ENCODE results near the gene ATP13A5. TPM values are rescaled to one million over a fixed set of nuclear protein-coding genes. Genes with fewer than 3 reads are reported as not detected.

Gene ATP13A5
- total and polyA plus RNA-seq, 8 donors, result 0.08 to 0.38 (median 0.14) TPM

DNA sequence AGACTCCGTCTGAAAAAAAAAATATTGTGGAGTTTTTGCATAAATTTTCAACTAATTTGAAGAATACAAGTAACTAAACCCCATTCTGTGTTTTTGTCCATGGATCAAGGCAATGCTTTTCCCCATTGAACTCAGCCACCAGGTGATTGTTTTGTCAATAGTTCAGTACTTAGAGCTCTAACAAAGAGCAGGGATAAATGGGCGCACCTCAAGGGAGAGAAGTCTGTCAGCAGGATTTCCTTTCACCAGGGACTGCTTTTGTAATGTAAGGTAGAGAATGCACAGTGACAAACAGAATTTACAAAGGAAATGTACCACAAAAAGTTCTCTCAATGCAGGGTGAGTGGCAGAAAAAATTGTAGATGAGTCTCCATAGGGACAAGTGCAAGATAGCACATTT lies 10.8 kb upstream of the ATP13A5 start:
- ATAC-seq, result no peak
- FAIRE-seq, result no peak
- Histone ChIP-seq H3K4me3 (no peak overlapping the region), H3K36me3 (no peaks in the 10 kb centered on the region), H3K27ac (no peak overlapping the region), H3K4me1 (no peaks in the 10 kb centered on the region), H3K9me3 (no peaks in the 10 kb centered on the region), H3K27me3 (no peaks in the 10 kb centered on the region)
- DNase-seq, result no peak
- intact Hi-C loops (cut with DNase I), result no loop called here
- TF ChIP-seq CTCF (IDR thresholded peaks at IDR 0.05), result no peak
- WGBS, 2 donors, result 59 to 65% methylated on average over 2 of the region's 2 CpGs

DNA sequence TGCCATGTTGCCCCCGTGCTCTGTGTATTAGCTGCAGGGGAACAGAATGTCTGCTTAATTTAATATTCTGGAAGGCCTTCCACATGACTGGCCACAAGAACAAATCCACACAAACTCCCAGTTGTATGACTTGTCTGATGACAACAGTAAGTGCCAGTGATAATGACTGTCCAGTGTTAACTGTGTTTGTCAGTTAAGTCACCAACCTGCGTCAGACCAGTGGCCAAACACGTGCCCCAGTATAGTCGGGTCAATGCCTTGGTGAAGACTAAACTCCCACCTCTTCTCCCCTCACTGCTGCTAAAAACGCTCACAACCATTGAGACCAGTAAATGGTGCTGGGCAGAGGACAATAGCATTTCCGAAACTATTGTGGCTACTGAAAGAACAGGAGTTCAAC lies 9.8 kb upstream of the ATP13A5 start:
- Histone ChIP-seq H3K27me3 (no peaks in the 10 kb centered on the region), H3K9me3 (no peaks in the 10 kb centered on the region), H3K27ac (no peak overlapping the region), H3K36me3 (no peaks in the 10 kb centered on the region), H3K4me1 (no peaks in the 10 kb centered on the region), H3K4me3 (no peak overlapping the region)
- FAIRE-seq, result no peak
- no peak for DNase-seq
- ATAC-seq, result no peak
- WGBS, 2 donors, result 50 to 70% methylated on average over 6 of the region's 6 CpGs
- no peak for TF ChIP-seq CTCF (IDR thresholded peaks at IDR 0.05)
- intact Hi-C loops (cut with DNase I), result no loop called here

DNA sequence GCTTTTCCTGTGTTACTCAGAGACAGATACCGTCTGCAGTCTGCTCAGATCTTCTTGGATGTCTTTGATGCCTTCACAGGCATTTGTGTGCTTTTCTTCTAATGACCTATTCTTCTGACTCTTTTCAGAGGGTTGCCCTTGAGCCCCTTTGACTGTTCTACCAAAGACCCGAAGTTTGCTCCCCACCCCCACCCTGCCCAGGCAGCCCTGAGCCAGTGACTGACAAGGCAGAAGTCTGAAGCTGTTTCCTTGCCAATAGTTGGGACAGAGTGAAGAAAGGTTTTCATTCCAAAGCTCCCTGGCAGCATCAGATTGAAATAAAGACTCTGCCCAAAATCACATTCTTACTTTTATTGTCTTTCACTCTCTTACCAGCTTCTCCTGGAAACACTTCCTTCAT lies 9.0 kb upstream of the ATP13A5 start:
- H3K27ac ChIP-seq, result no peak overlapping the region
- intact Hi-C loops (cut with DNase I), result no loop called here
- FAIRE-seq (no peak), ATAC-seq (no peak), DNase-seq (no peak)
- H3K36me3 ChIP-seq, result no peaks in the 10 kb centered on the region
- no peaks in the 10 kb centered on the region for H3K9me3 ChIP-seq
- no peak overlapping the region for H3K4me3 ChIP-seq
- H3K27me3 ChIP-seq, result no peaks in the 10 kb centered on the region
- no peak for TF ChIP-seq CTCF (IDR thresholded peaks at IDR 0.05)
- no peaks in the 10 kb centered on the region for H3K4me1 ChIP-seq
- 25 to 28% methylated on average over 2 of the region's 2 CpGs for WGBS, 2 donors

DNA sequence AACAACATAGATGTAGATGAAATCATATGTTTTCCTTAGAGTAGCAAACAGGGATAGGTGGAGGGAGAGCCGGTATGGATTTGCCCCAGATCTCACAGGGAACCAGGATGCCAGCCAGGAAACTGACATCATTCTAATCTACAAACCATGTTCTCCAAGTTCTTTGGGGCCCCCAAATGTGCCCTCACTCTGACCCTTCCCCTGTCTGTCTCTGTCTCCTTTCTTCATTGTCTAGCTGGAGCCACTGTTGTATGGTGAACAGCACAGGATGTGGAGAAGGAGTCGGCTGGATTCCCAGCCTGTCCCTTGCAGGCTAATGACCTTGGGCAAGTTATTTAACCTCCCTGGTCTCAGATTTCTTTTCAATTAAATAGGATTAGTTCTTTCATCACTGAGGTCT lies 962 bp downstream of the ATP13A5 start:
- H3K36me3 ChIP-seq, result no peaks in the 10 kb centered on the region
- H3K27ac ChIP-seq, result no peak overlapping the region
- no peaks in the 10 kb centered on the region for H3K27me3 ChIP-seq
- no peak overlapping the region for H3K4me3 ChIP-seq
- ATAC-seq (no peak), DNase-seq (no peak), FAIRE-seq (no peak)
- intact Hi-C loops (cut with DNase I), result no loop called here
- H3K9me3 ChIP-seq, result no peaks in the 10 kb centered on the region
- TF ChIP-seq CTCF (IDR thresholded peaks at IDR 0.05), result no peak
- H3K4me1 ChIP-seq, result no peaks in the 10 kb centered on the region
- whole genome bisulfite sequencing, 2 donors, result 33 to 35% methylated on average over 2 of the region's 2 CpGs

DNA sequence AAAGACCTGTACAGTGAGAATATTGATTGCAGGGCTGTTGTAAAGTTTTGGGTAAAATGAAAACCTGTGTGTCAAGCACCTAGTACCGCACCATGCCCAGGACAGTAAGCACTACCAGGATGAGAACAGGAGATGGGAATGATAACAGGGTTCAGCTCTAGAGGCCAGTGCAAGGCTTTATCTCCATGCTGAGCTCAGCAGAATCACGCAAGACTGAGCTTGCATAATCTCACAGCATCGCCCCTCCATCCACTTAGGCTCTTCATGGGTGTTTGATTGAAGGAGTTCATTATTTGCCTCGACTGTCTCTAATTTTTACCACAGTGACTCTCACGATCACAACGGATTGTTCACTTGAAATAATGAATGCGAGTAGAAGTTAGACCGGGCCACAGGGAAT lies 2.9 kb downstream of the ATP13A5 start:
- ATAC-seq (no peak), FAIRE-seq (no peak), DNase-seq (no peak)
- no peaks in the 10 kb centered on the region for H3K4me1 ChIP-seq
- H3K4me3 ChIP-seq, result no peak overlapping the region
- WGBS, 2 donors, result 74 to 85% methylated on average over 8 of the region's 8 CpGs
- intact Hi-C loops (cut with DNase I), result no loop called here
- TF ChIP-seq CTCF (IDR thresholded peaks at IDR 0.05), result no peak
- H3K27me3 ChIP-seq, result no peaks in the 10 kb centered on the region
- H3K36me3 ChIP-seq, result no peaks in the 10 kb centered on the region
- H3K27ac ChIP-seq, result no peak overlapping the region
- no peaks in the 10 kb centered on the region for H3K9me3 ChIP-seq
